K562 (cell line): ENCODE measurements around the gene MTHFR. TPM values are rescaled to one million over a fixed set of nuclear protein-coding genes. Genes with fewer than 3 reads are reported as not detected.

Experiments
- CBX8 ChIP-seq: fragments of 200-600 bp; sonication (generic); IDR thresholded peaks from 2 replicates; pipeline ENCODE4 v1.6.1; 2012; ENCODE audit warnings: borderline replicate concordance, mixed run types, low read depth, mild to moderate bottlenecking, moderate library complexity, mixed read lengths, low read length, control low read depth, inconsistent platforms; ENCODE audit not compliant: poor library complexity, severe bottlenecking; ENCODE audit errors: extremely low read depth
- CXXC5 ChIP-seq: fragments of 250-450 bp; sonication (Bioruptor Pico); IDR thresholded peaks from 2 replicates; pipeline ENCODE4 v1.8.0; 2022; ENCODE audit warnings: inconsistent platforms, mild to moderate bottlenecking, moderate library complexity
- DMBX1 ChIP-seq: fragments of 250-450 bp; sonication (Bioruptor Pico); IDR thresholded peaks from 2 replicates; pipeline ENCODE4 v1.8.0; 2022; ENCODE audit warnings: inconsistent platforms, mild to moderate bottlenecking, moderate library complexity, borderline replicate concordance
- E2F6 ChIP-seq, 2 experiments: IDR thresholded peaks; 2 replicates each; pipeline ENCODE4 v1.6.1; 2011; ENCODE audit warnings: borderline replicate concordance in 1 of 2, control low read depth in 1 of 2, low read depth in 1 of 2, low read length in 1 of 2, mild to moderate bottlenecking in 1 of 2, mixed read lengths in 1 of 2, moderate library complexity in 1 of 2; ENCODE audit not compliant: insufficient read depth in 1 of 2, insufficient read length in 1 of 2, poor library complexity in 1 of 2, severe bottlenecking in 1 of 2; ENCODE audit errors: extremely low read depth in 1 of 2
- HES1 ChIP-seq: fragments of 450-650 bp; IDR thresholded peaks from 2 replicates; pipeline ENCODE4 v1.6.1; 2016; ENCODE audit warnings: low read depth, mild to moderate bottlenecking, moderate library complexity
- HNRNPH1 ChIP-seq: fragments of 200-400 bp; formaldehyde crosslinking; optimal IDR thresholded peaks from 2 replicates; pipeline ENCODE3; 2017; ENCODE audit warnings: low read depth, mild to moderate bottlenecking, low read length, moderate library complexity
- MXI1 ChIP-seq: IDR thresholded peaks from 2 replicates; pipeline ENCODE4 v1.6.1; 2011; ENCODE audit warnings: low read depth, mild to moderate bottlenecking, improper control_type of control experiment, low read length
- NFIX ChIP-seq: fragments of 250-450 bp; sonication (Bioruptor Pico); IDR thresholded peaks from 2 replicates; pipeline ENCODE4 v1.4.0; 2020; ENCODE audit warnings: low read depth, mild to moderate bottlenecking, moderate library complexity
- NFYB ChIP-seq: IDR thresholded peaks from 2 replicates; pipeline ENCODE4 v1.6.1; 2011; ENCODE audit warnings: mild to moderate bottlenecking, moderate library complexity; ENCODE audit not compliant: insufficient read length; ENCODE audit errors: extremely low read depth
- TFAP4 ChIP-seq: sonication (generic); formaldehyde crosslinking; IDR thresholded peaks from 2 replicates; pipeline ENCODE4 v1.8.0; 2022; ENCODE audit warnings: missing genetic modification reagents, mild to moderate bottlenecking, moderate library complexity, borderline replicate concordance
- TRIM25 ChIP-seq: fragments of 450-650 bp; IDR thresholded peaks from 2 replicates; pipeline ENCODE4 v1.7.0; 2016; ENCODE audit warnings: borderline replicate concordance
- ZNF592 ChIP-seq: fragments of 450-650 bp; IDR thresholded peaks from 2 replicates; pipeline ENCODE4 v1.6.1; 2017; ENCODE audit warnings: antibody characterized with exemption, mild to moderate bottlenecking
- ZNF79 ChIP-seq: fragments of 250-450 bp; sonication (Bioruptor Pico); IDR thresholded peaks from 2 replicates; pipeline ENCODE4 v1.4.0; 2020; ENCODE audit warnings: low read depth, mild to moderate bottlenecking, moderate library complexity
- polyA plus RNA-seq, 8 experiments: library from polyadenylated mRNA; depleted of rRNA in 4 of 8; stranded (reverse) in 5 of 8; unstranded in 3 of 8; fragments of >200 nt; fragmentation: Nextera tagmentation in 2 of 8; fragmentation: Illumina TruSeq in 1 of 8; extraction: Ambion mirVana in 2 of 8; extraction: Trizol in 1 of 8; gene quantifications; 2 replicates each; pipeline versions ENCODE4 v1.2.1 to v1.2.3, GENCODE V29; 2011 to 2014; ENCODE audit warnings: inconsistent platforms in 1 of 8, missing spikeins in 1 of 8
- total RNA-seq, 7 experiments: library from RNA; depleted of rRNA in 6 of 7; stranded (reverse); fragments of >200 nt in 6 of 7; fragmentation: Illumina TruSeq in 2 of 7; extraction: Trizol in 2 of 7; gene quantifications; 2 replicates each; pipeline versions ENCODE4 v1.2.1 to v1.2.3, GENCODE V29; 2011 to 2021; ENCODE audit warnings: low replicate concordance in 1 of 7

Gene MTHFR
- total and polyA plus RNA-seq, 9 of the 15 experiments (the other 6 are each of a cell fraction or from before 2014, with no cell fraction given), result 5.0 to 104 (median 62.6) TPM

GRCh38 chr1:11802973-11803885 is 2.5 kb downstream of the MTHFR start (continued):
- TF ChIP-seq TRIM25 (no peak), HES1 (no peak), ZNF592 (no peak), ZNF79 (CRISPR knock-in tag) (no peak), HNRNPH1 (no peak), E2F6 (IDR thresholded peaks at IDR 0.05; ENCODE audit: borderline replicate concordance in 1 of 2, extremely low read depth in 1 of 2, insufficient read depth in 1 of 2, insufficient read length in 1 of 2, low read depth in 1 of 2, low read length in 1 of 2, poor library complexity in 1 of 2, severe bottlenecking in 1 of 2) (peak in 1 of 2 experiments; percentile 18), CBX8 (no peak), CXXC5 (CRISPR knock-in tag) (peak; percentile 46; the same call in 1 of the 2 replicates), NFYB (peak; percentile 12), TFAP4 (CRISPR knock-in tag) (peak; percentile 90), DMBX1 (CRISPR knock-in tag) (peak; percentile 48; the same call in 1 of the 2 replicates), MXI1 (no peak; the same call in 1 of the 2 replicates), NFIX (CRISPR knock-in tag) (no peak)
